ENCODE data around the gene RNF181.

DNA sequence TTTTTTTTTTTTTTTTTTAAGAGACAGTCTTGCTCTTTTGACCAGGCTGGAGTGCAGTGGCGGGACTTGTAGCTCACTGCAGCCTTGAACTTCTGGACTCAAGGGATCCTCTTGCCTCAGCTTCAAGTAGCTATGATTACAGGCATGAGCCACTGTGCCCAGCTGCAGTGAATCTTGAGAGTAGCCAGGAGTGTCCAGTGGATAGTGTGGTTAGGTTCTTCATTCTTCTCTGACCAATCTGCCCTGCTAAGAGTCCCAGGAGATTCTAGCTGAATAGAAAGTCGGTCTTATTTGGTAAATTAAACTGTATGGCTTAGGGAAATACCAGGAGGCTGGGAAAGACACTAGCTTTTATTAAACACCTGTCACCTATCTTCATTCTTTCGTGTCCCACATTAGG, 35.8 kb downstream of the RNF181 start:
- TF ChIP-seq POLR2A (IDR thresholded peaks at IDR 0.05; ENCODE audit: low read depth, low read length): no peak
- TF ChIP-seq POLR2AphosphoS5 (IDR thresholded peaks at IDR 0.05; ENCODE audit: low read depth, low read length): no peak
- TF ChIP-seq PAX5 (IDR thresholded peaks at IDR 0.05; ENCODE audit: insufficient read depth, low read length, severe bottlenecking): no peak
- TF ChIP-seq TAF1 (IDR thresholded peaks at IDR 0.05; ENCODE audit: low read depth, low read length): no peak
- TF ChIP-seq SPI1 (IDR thresholded peaks at IDR 0.05; ENCODE audit: low read depth, low read length): no peak
- TF ChIP-seq POU2F2 (IDR thresholded peaks at IDR 0.05; ENCODE audit: low read depth, low read length): no peak

Data from GM12891 (cell line).